CD4-positive, alpha-beta T cell treated with Interferon alpha-2 for 1 hour (primary cell): ENCODE data around the gene STON1.
A peak's percentile ranks its signal among the peaks of the same experiment; 100 is the strongest.
"Not testable (repeated sequence)": the region's sequence is repeated elsewhere in the genome, so short reads cannot be mapped to it uniquely, and the experiment has no call there.

Experiments
- DNase-seq, 2 donors: peaks; one replicate each; pipeline ENCODE4 v3.0.0-alpha.2; 2020 to 2022

The STON1 gene

GRCh38 chr2:48574353-48575287 lies 44.7 kb downstream of the STON1 start:
- DNase-seq = no peak

- no peak for DNase-seq
Observed at GRCh38 chr2:48578313-48578712, 48.4 kb downstream of the STON1 start.

- DNase-seq = no peak
Observed at GRCh38 chr2:48583961-48584360, 54.0 kb downstream of the STON1 start.

DNA sequence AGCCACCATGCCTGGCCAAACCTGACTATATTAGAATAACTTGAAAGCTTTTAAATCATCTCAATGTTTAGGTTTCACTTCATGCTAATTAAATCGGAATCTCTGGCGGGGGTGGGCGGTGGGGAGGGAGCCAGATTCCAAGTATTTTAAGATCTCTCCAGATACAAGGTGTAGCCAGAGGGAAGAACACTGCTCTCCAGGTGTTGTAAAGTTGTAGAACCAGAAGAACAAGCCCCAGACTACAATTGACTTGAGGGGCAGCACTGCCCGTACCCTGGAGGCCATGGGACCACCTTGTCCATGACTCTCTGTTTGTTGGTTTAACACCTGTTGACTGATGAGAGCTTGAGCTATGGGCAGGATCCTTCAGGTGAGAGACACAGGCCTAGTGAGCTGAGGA lies 54.6 kb downstream of the STON1 start:
- DNase-seq = no peak

DNA sequence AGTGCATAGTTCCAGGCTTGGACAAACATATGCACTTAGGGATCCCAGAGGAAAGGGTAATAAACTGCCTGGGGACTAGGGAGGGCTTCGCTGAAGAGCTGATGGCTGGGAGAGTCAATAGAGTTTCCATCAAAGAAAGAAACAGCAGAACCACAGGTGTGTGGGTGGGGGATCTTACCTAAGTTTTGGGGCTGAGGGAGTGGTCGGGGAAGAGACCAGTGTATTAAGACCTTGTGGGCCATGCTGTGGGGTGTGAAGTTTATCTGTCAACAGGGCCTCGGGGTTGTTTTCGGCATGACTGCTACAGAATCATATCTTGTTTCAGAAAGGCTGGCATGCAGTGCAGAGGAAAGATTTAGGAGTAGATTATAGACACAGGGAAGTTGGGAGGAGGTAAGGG lies 56.5 kb downstream of the STON1 start:
- no peak for DNase-seq

GRCh38 chr2:48587560-48587959 lies 57.6 kb downstream of the STON1 start:
- no peak for DNase-seq

DNA sequence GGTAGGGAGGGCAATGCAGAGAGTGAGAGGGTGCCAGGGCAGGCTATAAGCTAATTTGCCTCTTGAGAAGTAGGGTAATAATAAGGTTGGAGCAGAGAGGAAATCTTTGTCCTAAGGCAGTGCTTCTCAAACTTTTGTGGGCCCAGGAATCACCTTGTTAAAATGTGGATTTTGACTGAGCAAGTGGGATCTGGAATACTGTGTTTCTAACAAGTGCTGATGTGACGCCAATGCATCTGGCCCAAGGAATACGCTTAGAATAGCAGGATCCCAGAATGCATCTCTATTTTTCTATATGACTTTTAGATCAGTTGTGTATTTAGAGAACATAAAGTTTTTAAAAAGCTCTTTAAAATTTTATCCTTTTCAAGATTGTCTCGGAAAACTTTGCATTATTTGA lies 58.0 kb downstream of the STON1 start:
- DNase-seq = no peak

- DNase-seq = no peak
Observed at GRCh38 chr2:48588745-48589144, 58.8 kb downstream of the STON1 start.

DNA sequence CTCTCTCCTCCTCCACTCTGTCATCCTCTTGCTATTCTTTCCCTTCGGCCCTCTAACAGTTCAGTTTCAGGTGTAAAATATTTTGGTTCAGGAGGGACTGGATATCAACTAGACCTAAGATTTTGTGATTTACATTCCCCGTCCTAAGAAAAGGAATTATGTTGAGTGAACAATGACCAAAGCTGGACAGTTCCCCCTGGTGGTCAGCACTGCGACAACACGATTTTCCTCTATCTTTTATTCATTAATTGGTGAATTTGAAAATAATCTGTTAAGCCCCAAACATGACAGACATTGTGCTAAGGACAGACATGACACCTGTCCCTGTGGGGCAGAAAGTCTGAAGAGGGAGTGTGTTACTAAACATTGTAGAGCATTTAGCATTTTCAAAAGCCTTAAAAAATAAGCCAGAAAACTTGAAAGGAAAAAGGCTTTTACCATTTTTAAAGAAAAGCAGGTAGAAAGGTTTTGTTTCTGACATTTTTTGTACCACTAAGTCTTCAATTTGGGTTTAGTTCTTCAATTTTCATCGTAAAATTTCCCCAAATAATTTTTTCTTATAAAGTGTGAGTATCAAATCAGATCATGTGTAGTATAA lies 59.3 kb downstream of the STON1 start:
- no peak for DNase-seq

DNA sequence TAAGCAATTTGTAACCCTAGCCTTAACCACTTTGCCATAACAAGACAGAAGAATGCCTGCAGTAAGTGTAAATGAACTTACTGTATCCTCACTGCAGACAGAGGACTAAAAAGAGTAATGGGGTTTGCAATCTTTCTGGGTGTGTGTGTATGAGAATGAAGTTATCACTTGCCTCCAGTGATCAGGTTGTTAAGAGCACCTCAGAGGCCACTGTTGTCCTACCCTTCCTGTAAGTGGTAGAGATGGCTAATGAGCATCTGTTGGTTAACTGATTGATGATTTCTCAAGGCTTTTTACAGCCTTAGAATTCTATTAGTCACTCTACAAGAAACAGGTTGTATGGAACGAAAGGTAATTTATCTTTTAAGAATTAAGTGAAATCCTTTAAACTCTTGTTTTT lies 60.1 kb downstream of the STON1 start:
- no peak for DNase-seq

GRCh38 chr2:48592067-48592466 lies 62.1 kb downstream of the STON1 start:
- no peak for DNase-seq

DNA sequence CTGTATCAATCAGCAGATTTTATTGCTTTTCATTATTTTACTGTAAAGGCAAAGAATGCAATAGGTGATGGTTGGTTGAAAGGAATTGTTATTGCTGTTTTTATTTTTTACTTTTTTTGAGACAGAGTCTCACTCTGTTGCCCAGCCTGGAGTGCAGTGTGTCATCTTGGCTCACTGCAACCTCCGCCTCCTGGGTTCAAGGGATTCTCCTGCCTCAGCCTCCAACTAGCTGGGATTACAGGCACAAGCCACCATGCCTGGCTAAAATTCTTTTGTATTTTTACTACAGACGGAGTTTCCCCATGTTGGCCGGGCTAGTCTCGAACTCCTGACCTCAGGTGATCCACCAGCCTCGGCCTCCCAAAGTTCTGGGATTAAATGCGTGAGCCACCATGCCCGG lies 66.8 kb downstream of the STON1 start:
- not testable (repeated sequence) for DNase-seq

GRCh38 chr2:48597492-48597891 lies 67.5 kb downstream of the STON1 start:
- no peak for DNase-seq

DNA sequence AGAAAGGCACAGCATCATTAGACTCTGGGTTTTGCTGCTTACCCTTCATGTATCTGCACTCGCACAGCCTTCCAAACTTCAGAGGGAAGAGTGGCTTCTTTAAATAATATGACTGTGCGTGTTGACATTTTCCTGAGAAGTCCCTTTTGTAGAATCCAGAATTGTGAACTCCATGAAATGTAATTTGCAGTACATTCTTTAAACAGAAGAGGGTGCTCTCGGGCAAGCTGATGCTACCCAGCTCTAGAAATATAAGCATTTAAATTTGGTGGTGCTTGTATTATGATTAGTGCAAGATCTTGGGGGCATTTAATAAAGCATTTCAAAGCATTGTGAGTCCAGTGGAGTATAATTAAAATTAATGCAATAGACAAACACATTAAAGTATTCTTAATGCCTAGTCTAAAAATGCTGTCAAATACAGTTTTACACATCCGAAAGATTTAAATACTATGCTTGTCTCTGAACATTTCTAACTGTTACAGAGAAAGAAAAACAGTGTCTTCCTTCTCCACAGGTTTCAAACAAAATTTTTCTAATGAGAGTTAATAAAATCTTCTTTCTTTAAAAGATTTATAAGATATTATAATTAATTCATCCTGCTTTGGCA lies 70.4 kb downstream of the STON1 start:
- DNase-seq = peak in 1 of 2 donors; percentile 25

DNA sequence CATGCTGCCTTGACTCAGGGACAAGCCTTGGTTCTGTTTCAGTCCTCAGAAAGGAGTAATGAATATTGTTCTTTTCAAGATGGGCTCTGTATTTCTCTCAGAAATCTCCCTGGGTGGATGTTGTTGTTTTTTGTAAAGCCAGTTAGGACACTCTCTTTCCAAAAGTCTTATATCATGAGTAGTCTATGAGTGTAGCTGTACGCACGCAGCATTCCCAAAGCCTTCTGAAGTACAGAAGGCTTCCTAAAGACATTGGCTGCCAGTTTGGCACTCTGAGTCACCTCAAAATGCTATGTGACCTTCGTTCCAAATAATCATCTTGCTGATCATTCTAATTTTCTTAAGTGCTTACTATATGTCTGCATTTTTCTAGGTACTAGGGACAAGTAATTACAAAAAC lies 71.0 kb downstream of the STON1 start:
- no peak for DNase-seq

GRCh38 chr2:48601349-48601748 lies 71.4 kb downstream of the STON1 start:
- DNase-seq = no peak

DNA sequence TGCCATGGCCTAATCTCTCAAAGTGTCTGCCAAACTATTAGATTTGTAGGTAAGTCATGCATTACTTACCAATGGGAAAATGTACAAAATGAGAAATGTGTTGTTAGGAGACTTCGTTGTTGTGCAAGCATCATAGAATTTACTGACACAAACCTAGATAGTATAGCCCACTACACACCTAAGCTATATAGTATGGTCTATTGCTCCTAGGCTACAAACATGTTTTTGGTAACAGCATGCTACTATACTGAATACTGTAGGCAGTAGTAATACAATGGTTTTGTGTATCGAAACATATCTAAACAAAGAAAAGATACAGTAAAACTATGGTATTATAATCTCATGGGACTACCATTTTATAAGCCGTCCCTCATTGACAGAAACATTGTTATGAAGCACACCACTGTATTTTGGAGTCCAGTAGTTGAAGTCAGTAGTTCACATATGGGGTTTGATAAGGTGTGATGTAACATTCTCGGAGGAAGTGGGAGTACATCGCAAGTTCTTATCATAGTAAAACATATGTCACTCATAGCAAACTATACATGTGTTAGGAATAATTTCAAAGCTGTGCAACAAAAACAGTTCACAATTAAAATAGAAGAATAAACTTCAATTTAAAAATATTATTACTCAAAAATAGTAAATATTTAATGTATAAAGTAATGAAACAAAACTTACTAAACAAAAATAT lies 75.7 kb downstream of the STON1 start:
- no peak for DNase-seq

DNA sequence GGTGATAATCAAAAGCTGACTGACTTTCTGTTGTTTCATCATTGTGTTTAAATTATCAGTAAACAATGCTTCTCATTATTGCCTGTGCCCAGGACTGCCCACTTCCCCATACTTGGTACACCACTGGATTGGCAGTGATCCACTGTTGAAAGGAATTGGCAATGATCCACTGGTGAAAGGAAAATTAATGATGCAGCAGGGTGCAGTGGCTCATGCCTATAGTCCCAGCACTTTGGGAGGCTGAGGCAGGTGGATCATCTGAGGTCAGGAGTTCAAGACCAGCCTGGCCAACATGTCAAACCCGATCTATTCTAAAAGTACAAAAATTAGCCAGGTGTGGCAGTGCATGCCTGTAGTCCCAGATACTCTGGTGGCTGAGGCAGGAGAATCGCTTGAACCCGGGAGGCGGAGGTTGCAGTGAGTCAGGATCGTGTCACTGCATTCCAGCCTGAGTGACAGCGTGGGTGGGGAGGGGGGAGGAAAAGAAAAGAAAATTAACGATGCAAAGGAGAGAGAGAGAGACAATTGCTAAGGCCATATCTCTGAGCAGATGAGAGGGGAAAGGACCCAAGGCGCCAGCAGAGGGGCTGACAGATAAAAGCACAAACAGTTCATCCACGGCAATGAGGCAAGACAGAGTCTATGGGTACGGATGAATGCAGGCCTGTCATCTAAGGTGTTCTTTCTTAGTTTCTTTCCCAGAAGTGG lies 77.5 kb downstream of the STON1 start:
- DNase-seq = no peak

- DNase-seq = no peak
Observed at GRCh38 chr2:48613211-48613610, 83.3 kb downstream of the STON1 start.

DNA sequence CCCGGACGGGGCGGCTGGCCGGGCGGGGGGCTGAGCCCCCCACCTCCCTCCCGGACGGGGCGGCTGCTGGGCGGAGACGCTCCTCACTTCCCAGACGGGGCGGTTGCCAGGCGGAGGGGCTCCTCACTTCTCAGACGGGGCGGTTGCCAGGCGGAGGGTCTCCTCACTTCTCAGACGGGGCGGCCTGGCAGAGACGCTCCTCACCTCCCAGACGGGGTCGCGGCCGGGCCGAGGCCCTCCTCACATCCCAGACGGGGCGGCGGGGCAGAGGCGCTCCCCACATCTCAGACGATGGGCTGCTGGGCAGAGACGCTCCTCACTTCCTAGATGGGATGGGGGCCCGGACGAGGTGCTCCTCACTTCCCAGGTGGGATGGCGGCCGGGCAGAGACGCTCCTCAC lies 84.6 kb downstream of the STON1 start:
- DNase-seq = not testable (repeated sequence)

DNA sequence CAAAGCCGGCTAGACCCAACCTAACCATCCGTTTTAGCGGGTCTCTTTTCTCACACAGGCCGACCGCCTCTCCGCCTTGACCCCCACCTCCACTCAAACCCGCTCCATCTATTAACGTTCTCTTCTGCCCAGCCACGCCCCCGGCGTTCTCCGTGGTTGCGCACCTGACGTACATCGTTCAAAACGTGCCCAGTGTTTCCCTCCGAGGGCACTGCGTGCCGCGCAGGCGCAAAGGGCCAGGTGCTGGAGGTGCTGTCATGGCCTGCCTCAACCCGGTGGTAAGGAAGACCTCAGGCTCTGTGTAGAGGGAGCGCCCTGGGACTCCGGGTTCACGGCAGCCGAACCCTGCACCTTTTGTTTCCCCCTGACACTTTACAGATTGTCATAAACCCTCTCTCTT lies 87.7 kb downstream of the STON1 start, which contains the start of gene GTF2A1L:
TSS of gene GTF2A1L (plus strand) at position 239 of the 400 bp plus-strand sequence. CDS start at position 258, 19 bp downstream.
- no peak for DNase-seq

GRCh38 chr2:48619526-48619925 lies 89.6 kb downstream of the STON1 start:
- DNase-seq = no peak

DNA sequence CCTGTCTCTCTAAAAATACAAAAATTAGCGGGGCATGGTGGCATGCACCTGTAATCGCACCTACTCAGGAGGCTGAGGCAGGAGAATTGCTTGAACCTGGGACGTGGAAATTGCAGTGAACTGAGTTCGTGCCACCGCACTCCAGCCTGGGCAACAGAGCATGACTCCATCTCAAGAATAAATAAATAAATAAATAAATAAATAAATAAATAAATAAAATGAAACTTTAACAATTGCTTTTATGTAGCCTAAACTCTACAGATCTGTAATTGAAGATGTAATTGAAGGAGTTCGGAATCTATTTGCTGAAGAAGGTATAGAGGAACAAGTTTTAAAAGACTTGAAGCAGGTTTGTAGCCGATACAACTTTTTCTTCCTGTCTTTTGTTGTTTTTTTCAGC lies 90.7 kb downstream of the STON1 start:
- DNase-seq = no peak
